SU-DHL-6 (cell line): ENCODE results near the gene GNAT2.

Experiments used
- H2AFZ ChIP-seq: fragments of 200-600 bp; sonication (generic); 2 replicates; pipeline ENCODE4 v1.6.1; 2014; ENCODE audit warnings: low read depth, mild to moderate bottlenecking, moderate library complexity, mixed read lengths, antibody characterized with exemption, low read length; ENCODE audit not compliant: severe bottlenecking
- H3F3A ChIP-seq: fragments of 200-600 bp; shearing (Covaris generic); 2 replicates; pipeline ENCODE4 v1.6.0; 2016; ENCODE audit warnings: antibody characterized with exemption, mild to moderate bottlenecking; ENCODE audit not compliant: insufficient read depth
- H3K27ac ChIP-seq: fragments of 200-600 bp; sonication (generic); 2 replicates; pipeline ENCODE4 v1.5.1; 2016; ENCODE audit warnings: low read depth, mild to moderate bottlenecking, low read length, moderate library complexity, mixed read lengths
- H3K27me3 ChIP-seq: fragments of 200-600 bp; sonication (generic), shearing (Covaris generic); 2 replicates; pipeline ENCODE4 v1.6.0; 2014; ENCODE audit warnings: mild to moderate bottlenecking, low read length
- H3K36me3 ChIP-seq: fragments of 200-600 bp; sonication (generic); 2 replicates; pipeline ENCODE4 v1.6.1; 2014; ENCODE audit warnings: mild to moderate bottlenecking, low read length, mixed read lengths
- H3K4me2 ChIP-seq: fragments of 300-600, 200-600 bp; shearing (Covaris generic), sonication (generic); 2 replicates; pipeline ENCODE4 v1.6.0; 2014; ENCODE audit warnings: low read length, low read depth, mild to moderate bottlenecking; ENCODE audit not compliant: poor library complexity, severe bottlenecking
- H3K4me3 ChIP-seq: fragments of 200-600 bp; sonication (generic); 2 replicates; pipeline ENCODE4 v1.5.1; 2014; ENCODE audit warnings: antibody characterized with exemption, low read length, mild to moderate bottlenecking, mixed read lengths; ENCODE audit not compliant: insufficient read depth, poor library complexity, severe bottlenecking
- H3K79me2 ChIP-seq: fragments of 200-600 bp; sonication (generic); 2 replicates; pipeline ENCODE4 v1.6.1; 2014; ENCODE audit warnings: mild to moderate bottlenecking, low read length, moderate library complexity; ENCODE audit not compliant: insufficient read depth
- H3K9ac ChIP-seq: fragments of 200-600 bp; sonication (generic); 2 replicates; pipeline ENCODE4 v1.7.0; 2014; ENCODE audit warnings: mild to moderate bottlenecking, low read length
- H3K9me2 ChIP-seq: fragments of 200-600 bp; sonication (generic); replicated peaks from 2 replicates; pipeline ENCODE4 v1.6.1; 2014; ENCODE audit warnings: low read length; ENCODE audit not compliant: insufficient read depth
- H3K9me3 ChIP-seq: fragments of 200-600 bp; sonication (generic); 2 replicates; pipeline ENCODE4 v1.6.1; 2014; ENCODE audit warnings: low read length, mixed read lengths; ENCODE audit not compliant: insufficient read depth
- H4K20me1 ChIP-seq: fragments of 200-600 bp; sonication (generic); 2 replicates; pipeline ENCODE4 v1.6.1; 2014; ENCODE audit warnings: low read depth, mild to moderate bottlenecking, antibody characterized with exemption, low read length, moderate library complexity, mixed read lengths
- CTCF ChIP-seq: fragments of 200-600 bp; sonication (generic); IDR thresholded peaks from one replicate; pipeline ENCODE4 v1.5.1; 2017; ENCODE audit warnings: antibody characterized with exemption, mild to moderate bottlenecking, low read length, moderate library complexity; ENCODE audit not compliant: insufficient read depth, poor library complexity, severe bottlenecking
- EZH2phosphoT487 ChIP-seq: fragments of 200-600 bp; sonication (generic), shearing (Covaris generic); conservative IDR thresholded peaks from 2 replicates; pipeline ENCODE4 v1.6.1; 2018; ENCODE audit warnings: mild to moderate bottlenecking, antibody characterized with exemption, low read length, moderate library complexity, mixed read lengths

GNAT2 gene

DNA sequence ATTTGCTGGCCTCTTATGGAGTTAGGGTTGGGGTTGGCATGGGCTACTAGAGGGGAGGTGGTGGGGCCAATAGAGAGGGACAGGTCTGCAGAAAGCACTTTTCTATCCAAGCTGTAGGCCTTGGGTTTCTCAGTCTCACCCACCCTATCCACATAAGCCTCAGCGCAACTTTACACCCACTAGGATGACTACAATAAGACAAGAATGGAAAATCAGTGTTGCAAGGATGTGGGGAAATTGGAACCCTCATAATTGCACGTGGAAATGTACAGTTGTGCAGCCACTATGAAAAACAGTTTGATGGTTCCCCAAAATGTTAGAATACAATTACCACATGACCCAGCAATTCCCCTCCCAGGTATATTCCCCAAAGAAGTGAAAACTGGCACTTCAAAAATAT, 22.4 kb upstream of the GNAT2 start:
- TF ChIP-seq CTCF, result no peak
- TF ChIP-seq EZH2phosphoT487, result no peak
- no peak overlapping the region for H2AFZ ChIP-seq
- H3K9ac ChIP-seq, result no peak overlapping the region
- H3K79me2 ChIP-seq, result no peaks in the 10 kb centered on the region
- no peaks in the 10 kb centered on the region for H3K36me3 ChIP-seq
- no peaks in the 10 kb centered on the region for H3K9me3 ChIP-seq
- H3F3A ChIP-seq, result no peaks in the 10 kb centered on the region
- H3K4me2 ChIP-seq, result no peak overlapping the region
- H3K4me3 ChIP-seq, result no peak overlapping the region
- H3K27me3 ChIP-seq, result no peaks in the 10 kb centered on the region
- no peaks in the 10 kb centered on the region for H4K20me1 ChIP-seq
- no peaks in the 10 kb centered on the region for H3K9me2 ChIP-seq
- H3K27ac ChIP-seq, result no peak overlapping the region

GRCh38 chr1:109641078-109641740, 21.8 kb upstream of the GNAT2 start:
- no peak overlapping the region for H2AFZ ChIP-seq
- H3K79me2 ChIP-seq, result no peaks in the 10 kb centered on the region
- TF ChIP-seq CTCF (no peak), EZH2phosphoT487 (no peak)

DNA sequence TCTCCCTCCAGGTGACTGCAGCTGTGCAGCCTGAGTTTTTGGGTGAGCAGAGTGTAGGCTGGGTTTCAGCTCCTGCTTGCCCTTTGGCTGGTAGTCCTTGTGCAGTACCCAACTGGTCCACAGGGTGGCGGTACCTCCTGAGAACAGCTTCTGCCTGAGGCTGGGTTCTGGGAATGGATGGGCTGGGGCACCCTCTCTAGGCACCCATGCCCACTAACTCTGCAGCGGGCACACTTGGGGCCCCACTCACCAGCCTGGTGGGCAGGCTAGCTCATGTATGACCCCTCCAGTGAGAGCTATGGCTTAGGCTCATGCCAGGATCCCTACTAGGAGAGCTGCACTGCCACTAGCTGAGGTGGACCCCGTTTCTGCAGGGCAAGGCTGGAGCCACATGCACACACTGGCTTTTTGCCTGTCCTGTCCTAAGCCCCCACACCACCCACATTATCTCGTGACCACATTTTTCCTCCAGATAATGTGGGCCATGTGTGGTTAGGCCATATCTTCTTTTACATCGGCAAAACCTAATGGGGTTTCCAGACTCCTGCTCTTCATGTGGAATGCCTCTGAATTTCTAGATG, 21.0 kb upstream of the GNAT2 start:
- Histone ChIP-seq H2AFZ (no peak overlapping the region), H3K27me3 (no peaks in the 10 kb centered on the region), H3K9me2 (no peaks in the 10 kb centered on the region), H3F3A (no peaks in the 10 kb centered on the region), H3K4me2 (no peak overlapping the region), H3K79me2 (no peaks in the 10 kb centered on the region), H3K27ac (no peak overlapping the region), H3K4me3 (no peak overlapping the region), H3K9me3 (no peaks in the 10 kb centered on the region), H4K20me1 (no peaks in the 10 kb centered on the region), H3K36me3 (no peaks in the 10 kb centered on the region), H3K9ac (no peak overlapping the region)
- TF ChIP-seq CTCF, result peak; percentile 90
- no peak for TF ChIP-seq EZH2phosphoT487

More at GRCh38 chr1:109641078-109641740, 21.8 kb upstream of the GNAT2 start:
- no peaks in the 10 kb centered on the region for H3K9me2 ChIP-seq
- H4K20me1 ChIP-seq, result no peaks in the 10 kb centered on the region
- no peak overlapping the region for H3K27ac ChIP-seq
- no peaks in the 10 kb centered on the region for H3K9me3 ChIP-seq
- no peak overlapping the region for H3K4me2 ChIP-seq
- no peaks in the 10 kb centered on the region for H3K36me3 ChIP-seq
- H3K27me3 ChIP-seq, result no peaks in the 10 kb centered on the region
- no peak overlapping the region for H3K9ac ChIP-seq
- H3K4me3 ChIP-seq, result no peak overlapping the region
- H3F3A ChIP-seq, result no peaks in the 10 kb centered on the region
